NCI-H2227 (cell line): ENCODE results near the gene SLC6A2.

ENCODE experiments used
- DNase-seq: peaks from one replicate; lab custom pipeline; 2025; ENCODE audit not compliant: unreplicated experiment; lab: John Stamatoyannopoulos, UW

SLC6A2 gene

DNA sequence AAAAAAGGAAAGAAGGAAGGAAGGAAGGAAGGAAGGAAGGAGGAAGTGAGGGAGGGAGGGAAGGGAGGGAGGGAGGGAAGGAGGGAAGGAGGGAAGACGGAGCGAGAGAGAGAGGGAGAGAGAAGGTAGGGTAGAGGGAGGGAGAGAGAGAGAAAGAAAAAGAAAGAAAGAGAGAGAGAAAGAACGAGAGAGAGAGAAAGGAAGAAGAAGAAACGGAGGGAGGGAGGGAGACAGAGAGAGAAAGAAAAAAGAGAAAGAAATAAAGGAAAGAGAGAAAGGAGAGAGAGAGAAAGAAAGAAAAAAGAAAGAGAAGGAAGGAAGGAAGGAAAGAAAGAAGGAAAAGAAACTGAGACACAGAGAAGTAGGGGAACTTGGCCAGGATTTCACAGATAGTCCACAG lies 8.4 kb upstream of the SLC6A2 start:
- DNase-seq: no peak

DNA sequence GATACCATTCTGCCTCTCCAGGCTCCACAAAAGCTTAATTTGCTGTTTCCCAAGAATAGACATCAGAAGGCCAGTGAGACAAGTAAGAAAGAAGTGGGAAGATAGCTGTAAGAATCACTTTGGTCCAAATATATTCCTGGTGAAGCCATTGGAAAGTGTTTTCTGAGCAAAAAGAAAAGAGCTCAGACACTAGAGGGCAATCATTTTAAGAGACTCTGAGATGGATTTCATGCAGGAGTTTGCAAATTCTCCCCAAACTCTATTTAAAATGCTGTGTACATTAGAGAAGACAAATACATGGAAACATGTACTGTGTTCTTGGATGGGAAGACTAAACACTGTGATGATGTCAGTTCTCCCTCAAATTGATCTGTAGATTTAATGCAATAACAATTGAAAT lies 8.0 kb upstream of the SLC6A2 start:
- no peak for DNase-seq

DNA sequence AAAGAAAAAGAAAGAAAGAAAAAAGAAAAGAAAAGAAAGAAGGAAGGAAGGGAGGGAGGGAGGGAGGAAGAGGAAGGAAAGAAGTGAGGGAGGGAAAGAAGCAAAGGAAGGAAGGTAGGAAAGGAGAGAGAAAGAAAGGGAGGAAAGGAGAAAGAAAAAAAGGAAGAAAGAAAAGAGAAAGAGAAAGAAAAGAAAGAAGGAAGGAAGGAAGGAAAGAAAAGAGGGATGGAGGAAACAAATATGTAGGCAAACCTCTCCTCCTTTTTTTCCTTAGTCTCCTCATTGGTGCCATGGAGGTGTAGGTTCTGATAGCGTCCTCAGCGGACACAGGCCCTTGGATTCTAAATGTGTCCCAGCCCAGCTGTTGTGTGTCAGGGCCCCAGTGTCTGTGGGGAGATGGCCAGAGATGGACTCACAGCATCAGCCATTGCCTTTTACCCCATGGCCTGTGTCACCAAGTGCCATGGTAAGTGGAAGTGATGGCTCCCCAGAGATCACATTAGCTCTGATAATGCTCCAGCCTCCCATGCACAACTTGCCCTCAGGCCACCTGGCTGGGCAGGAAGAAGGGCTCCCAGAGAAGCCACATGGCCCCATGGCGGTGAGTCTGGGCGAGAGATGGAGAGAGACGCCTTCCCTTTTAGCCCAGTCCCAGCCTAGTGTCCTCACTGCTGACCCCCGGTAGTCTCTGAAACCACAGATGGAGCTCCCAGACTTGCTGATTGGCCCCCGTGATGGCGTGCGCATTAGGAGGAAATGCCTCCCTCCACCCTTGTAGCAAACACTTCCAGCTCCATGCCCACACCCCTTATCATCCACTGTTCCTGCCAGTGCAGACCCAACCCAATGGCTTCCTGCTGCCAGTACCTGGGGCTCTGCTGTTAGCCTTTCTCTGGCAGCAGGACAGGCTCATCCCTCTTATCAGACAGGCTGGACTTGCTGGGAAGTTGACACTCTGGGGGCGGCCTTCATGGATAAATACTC lies 3.7 kb upstream of the SLC6A2 start:
- no peak for DNase-seq

DNA sequence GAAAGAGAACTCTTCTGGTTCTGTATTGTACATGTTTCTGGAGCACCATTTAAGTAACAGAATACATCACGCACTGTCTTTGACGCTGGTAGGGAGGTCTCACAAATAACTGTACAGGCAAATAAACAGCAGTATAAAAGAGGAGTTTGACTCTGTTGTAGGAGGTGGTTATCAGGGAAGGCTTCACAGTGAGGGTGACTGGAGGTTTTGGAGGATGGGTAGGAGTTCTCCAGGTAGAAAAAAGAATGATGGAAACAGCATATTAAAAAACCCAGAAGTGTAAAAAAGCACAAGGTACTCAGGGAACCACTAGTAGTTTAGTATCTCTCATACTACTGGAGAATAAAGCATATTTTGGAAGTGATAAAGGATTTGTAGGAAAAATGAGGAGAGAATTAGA lies 2.7 kb upstream of the SLC6A2 start:
- DNase-seq: no peak

DNA sequence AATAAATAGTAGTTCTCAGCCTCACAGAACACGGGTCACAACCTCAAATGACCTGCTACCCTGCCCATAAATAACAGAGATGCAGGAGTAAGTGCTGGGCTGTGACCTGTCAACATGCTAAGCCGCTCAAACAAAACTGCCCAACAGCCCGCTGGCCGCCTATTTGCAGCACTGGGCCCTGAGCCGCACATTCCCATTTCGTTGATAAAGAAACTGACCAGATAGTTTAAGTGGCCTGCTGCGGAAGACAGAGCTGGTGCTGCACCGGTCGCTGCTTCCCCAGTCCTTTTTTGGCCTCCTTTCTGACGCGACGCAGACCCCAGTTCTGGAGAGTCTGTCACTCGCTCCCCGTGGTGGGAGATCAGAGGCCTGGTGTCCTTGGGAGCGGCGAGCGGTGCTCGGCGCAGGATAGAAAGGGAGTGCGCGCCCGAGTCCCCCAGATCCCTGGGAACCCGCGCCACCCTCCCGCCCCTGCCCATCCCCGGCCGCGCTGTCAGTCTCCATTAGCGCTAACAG lies 349 bp upstream of the SLC6A2 start:
- peak; percentile 9 for DNase-seq

DNA sequence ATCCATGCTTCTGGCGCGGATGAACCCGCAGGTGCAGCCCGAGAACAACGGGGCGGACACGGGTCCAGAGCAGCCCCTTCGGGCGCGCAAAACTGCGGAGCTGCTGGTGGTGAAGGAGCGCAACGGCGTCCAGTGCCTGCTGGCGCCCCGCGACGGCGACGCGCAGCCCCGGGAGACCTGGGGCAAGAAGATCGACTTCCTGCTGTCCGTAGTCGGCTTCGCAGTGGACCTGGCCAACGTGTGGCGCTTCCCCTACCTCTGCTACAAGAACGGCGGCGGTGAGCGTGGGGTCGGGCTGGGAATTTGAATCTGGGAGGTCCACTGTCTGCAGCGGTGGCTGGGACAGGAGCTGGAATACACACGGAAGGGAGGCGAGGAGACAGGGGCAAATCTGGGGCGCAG lies 904 bp downstream of the SLC6A2 start:
- no peak for DNase-seq

DNA sequence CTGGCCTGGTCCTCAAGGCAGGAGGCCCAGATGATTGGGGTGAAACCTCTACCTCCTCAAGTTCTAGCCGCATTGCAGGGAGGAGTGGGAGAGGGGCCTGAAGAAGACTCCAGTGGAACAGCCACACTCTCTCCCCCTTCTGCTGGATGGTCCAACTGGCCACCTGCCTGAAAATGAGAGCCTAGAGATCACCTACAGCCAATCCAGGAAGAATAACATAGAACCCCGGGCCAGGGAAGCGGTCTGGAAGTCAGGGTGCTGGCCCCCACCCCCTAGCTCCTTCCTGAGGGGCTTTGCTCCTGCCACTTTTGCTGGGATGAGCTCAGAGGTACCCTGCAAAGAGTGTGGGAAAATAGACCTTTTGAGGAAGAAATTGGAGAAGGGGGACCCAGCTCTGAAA lies 1.8 kb downstream of the SLC6A2 start:
- DNase-seq: no peak

DNA sequence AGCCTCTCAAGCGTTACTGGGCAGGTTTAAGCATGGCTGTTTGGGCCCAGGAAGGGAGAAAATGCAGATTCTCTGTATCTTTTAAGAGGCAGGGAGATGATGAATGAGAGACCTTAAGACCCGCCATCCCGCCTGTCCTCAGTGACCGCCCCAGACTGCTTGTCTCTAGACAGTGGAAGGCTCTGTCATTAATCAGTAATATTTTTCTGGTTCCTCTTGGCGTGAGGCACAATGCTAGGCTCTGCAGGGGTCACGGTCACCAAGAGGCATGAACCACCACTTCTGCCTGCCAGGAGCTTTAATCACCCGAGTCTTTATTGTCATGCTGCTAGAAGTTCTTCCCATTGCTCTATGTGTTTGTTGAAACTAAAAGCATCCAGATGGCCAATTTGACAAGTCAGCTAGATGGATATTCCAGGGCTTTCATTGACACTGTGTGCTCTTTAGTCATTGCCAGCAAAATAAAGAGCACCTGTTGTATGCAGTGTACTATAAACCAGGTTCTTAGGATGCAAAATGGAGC lies 3.2 kb downstream of the SLC6A2 start:
- DNase-seq: no peak

DNA sequence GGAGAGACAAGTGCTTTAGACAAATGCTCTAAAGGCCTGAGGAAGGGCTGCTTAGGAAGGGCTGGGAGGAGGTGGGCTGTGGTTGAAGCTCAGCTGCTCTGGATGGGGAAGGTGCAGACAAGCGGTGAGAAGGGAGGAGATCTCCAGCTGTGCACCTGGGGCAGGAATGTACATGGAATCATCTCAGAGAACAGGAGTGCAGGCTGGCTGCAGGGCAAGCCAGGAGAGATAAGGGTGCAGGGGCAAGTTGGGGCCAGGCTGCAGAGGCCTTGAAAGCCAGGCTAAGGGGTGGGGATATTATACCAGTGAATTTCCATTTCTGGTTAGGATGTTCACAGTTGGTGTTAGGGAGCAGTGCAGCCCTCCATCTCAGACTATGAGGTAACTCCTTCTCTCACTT lies 4.2 kb downstream of the SLC6A2 start:
- no peak for DNase-seq

DNA sequence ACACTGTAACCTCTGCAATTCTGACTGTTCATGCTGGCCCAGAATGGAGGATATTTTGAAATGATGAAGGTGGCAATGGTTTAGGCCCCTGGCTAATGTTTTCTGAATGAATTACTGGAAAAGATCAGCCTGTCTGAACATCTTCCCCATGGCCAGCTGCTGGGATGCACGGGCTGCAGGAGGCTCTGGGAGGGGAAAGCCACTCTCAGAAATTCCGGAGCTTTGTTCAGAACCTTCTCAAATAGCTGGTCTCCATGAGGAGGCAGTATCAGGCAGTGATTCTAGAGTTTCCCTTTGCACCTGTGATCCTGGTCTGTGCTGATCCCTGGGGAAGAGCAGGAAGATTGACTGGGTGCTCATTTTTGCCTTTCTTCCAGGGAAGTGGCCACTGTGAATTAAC lies 5.0 kb downstream of the SLC6A2 start:
- no peak for DNase-seq

DNA sequence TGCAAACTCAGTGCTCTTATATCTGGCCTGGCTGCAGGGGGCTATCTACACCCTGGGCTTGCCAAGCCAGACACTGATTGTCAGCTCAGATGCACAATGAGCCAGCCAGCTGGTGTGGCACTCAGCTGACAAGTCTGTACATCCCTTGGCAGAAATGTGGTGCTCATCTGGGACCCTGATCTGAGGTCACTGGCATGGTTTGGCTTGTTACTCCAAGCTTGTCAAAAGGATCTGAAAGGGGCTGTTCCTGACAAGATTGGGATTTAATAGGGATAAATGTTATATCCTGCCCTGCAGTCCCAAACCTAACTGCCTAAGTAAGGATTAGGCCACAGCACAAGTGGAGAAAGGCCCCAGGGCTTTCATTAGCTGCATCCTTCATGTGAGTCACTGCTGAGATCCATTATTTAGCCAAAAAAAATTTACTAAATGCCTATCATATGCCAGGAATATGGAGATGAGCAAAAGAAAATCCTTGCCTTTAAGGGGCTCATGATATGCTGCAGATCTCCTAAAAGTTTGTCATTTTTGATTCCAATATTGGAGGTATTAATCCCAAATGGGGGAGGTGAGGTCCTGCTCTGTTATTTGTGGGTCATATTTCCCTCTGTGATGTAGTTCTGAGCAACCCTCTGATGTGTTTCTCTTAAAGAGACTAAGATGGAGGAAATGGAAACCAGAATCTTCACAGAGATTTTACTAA lies 6.3 kb downstream of the SLC6A2 start:
- no peak for DNase-seq

DNA sequence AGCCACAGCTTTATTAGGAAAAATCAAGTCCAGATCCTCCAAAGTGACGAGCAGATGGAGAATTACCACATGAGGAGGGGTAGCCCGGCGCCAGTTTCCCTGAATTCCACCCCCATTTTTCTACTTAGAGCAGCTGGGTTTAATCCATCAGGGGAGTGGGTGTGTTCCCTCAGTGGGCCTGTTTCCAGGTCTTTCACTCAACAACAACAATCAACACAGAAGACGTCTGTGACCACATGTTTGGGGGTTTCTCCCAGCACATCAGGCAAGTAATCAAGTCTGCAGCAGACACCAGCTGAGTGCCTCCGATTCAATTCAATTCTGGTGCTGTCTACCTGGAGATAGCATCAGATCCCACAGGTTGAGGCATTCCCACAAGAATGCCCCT lies 6.8 kb downstream of the SLC6A2 start:
- no peak for DNase-seq

DNA sequence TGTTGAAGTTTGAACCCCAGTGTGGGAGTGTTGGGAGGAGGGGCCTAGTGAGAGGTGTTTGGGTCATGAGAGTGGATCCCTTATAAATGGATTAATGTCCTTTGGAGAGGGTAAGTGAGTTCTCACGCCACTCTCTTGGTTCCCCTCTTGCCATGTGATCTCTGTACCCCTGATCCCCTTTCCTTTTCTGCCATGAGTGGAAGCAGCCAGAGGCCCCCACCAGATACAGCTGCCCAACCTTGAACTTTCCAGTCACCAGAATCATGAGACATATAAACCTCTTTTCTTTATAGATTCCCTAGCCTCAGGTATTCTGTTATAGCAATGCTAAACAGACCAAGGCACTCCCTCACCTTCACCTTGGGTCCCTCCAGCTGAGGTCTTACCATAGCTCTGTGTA lies 7.4 kb downstream of the SLC6A2 start:
- no peak for DNase-seq

DNA sequence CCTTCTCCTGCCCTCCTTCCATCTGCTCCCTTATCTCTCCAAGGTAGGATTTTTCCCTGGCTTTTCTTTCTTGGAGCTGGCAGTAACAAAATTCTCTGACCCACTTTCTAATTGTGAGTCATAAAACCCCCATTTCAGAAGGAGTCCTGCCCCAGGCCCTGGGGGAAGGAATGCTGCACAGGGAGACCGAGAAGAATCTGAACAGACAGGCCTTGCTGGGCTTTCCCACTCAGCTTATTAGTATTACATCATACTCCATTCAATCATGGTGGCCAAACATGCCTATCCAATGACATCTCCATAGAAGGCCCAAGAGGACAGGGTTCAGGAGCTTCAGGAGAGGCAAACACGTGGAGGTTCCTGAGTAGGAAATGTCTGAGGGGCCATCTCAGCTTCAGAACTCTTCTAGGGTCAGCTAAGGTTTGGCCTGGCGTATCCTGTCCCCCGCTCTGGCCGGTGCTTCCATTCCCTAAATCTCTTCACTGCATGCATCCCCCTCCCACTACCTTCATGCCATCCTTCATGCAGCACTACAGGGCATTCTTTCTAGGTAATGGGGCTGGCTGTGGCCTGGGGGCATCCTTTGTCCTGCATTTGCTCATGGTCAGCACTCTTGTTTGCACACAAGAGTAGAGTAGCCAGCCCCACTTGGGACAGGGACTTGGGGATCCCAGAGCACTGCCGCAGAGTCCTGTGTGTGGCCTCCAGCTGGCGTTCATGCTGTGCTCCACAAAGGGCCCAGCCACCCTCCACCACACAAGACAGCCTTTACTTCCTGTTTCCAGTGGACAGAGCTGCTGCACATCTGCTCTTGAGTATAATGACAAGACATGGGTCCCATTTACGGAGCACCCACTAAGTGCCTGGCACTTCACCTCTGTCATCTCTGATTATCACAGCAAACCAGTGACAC lies 8.2 kb downstream of the SLC6A2 start:
- no peak for DNase-seq

DNA sequence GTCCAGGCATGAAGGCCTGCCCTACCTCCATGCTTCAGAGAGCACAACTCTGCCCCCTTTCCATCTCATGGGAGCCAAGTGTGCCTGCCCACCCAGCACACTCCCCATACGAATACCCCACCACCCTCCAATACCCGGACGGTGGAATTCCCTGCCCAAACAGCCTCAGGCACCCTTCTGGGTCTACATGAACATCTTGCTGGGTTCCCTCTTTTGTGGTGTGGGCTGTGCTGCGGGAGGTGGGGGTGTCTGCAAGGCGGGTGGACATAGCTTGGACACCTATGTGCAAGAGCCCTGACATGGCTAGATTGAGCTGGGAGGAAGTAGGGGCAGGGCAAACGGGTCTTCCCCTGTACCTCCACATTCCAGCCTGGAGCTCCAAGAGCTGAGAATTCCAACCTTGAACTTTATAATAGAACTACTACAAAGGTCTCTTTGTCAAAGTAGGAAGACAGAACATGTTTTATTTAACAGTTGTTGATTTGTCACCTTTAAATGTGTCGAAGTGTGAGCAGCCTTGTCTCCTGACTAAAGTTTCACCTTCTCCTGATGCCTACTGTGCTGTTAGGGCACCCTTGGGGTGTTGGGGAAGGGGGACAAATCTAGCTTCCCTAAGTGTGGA lies 9.1 kb downstream of the SLC6A2 start:
- DNase-seq: no peak

DNA sequence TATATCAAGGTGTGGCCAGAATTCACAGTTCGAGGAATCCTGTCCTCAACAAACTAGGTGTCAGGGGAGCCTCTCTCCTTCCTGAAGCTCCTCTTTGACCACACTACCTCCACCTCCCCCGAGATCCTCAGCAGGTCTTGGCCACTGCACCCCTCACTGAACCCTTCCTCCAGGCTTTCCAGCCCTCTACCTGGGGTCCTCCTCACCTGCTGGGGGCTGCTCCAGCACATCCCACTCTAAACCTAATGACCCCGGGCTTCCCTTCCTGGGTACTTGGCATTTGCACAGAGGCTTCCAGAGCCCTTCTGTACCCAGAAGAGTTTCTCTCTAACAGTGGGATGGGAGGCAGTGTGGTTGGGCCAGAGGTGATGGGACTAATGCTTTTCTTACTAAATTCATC lies 9.7 kb downstream of the SLC6A2 start:
- no peak for DNase-seq

DNA sequence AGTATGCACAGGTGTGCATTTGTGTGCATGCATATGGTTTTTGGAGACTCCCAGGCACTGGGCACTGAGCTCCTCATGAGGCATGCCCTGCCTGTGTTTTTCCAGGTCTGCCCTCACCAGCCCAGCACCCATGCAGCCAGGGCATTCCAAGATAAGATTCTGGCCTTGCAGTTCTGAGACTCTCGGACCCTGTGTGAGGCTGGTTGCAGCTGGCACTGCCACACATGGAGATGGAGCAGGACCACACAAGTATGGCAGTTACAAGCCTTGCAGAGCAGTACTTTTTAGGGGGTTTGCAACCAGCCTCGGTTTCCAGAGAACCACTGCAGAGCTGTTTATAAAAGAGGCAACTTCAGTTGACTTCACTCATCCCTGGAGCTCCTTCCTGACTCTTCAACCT lies 10.2 kb downstream of the SLC6A2 start:
- DNase-seq: no peak

DNA sequence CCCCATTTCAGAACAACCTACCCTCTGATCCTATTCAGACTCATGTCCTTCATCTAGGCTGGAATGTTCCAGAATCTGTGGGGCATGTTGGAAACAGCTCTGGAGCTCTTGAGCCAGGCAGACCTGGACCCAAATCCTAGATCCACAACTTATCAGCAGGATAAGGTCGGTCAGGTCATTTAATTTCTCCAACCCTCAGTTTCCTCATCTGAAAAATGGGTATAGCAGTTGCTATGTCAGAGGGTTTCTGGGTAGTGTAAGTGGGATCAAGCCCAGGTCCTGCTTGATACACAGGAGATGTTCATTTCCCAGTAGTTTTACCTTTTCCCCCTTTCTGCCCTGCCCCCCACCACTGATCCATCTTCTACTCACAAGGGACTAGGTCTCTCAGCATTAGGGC lies 12.0 kb downstream of the SLC6A2 start:
- DNase-seq: no peak

DNA sequence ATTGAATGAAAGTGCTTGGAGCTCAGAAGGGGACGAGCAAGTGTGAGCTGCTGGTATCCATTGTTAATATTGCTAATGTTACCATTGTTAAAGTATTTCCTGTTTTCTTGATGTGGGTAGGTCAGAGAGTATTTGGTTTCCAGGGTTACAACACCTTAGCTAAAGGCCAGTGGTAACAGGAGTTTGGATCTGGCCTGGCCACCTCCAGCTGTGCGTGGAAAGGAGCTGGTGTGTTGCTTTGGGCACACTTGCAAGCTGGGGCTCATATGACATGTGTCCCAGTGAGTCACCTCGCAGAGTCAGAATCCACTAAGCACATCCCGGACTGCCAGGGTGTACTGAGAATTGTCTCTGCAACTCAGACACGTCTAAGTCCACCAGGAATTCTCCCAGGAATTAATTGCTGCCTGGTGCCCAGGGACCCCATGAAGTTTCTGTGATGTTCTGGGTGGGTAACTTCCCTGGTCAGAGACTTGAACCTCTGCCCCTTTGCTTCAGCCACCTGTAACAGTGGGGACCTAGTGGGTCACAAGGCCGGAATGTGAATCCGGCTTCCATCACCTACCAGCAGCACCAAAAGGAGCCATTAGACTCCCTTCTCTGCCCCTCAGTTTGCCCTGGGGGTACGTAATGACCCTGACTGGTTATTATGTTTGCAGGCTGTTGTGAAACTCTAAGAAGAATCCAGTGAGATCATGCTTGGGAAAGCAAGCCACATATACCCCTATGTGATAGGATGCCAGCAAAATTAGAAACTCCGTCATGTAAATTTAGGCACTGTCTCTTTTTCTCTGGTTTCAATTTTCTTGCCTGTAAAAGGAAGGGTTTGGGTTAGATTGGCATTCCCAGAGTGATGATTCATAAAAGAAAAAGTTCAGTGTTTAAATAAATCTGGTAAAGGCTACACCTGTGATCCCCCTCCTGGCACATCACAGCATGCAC lies 12.8 kb downstream of the SLC6A2 start:
- DNase-seq: no peak
